ENCODE results near the gene TMEM117. TPM values are rescaled to one million over a fixed set of nuclear protein-coding genes. Genes with fewer than 3 reads are reported as not detected.

The TMEM117 gene
- polyA plus RNA-seq, 1 experiment: 4.3 TPM

DNA sequence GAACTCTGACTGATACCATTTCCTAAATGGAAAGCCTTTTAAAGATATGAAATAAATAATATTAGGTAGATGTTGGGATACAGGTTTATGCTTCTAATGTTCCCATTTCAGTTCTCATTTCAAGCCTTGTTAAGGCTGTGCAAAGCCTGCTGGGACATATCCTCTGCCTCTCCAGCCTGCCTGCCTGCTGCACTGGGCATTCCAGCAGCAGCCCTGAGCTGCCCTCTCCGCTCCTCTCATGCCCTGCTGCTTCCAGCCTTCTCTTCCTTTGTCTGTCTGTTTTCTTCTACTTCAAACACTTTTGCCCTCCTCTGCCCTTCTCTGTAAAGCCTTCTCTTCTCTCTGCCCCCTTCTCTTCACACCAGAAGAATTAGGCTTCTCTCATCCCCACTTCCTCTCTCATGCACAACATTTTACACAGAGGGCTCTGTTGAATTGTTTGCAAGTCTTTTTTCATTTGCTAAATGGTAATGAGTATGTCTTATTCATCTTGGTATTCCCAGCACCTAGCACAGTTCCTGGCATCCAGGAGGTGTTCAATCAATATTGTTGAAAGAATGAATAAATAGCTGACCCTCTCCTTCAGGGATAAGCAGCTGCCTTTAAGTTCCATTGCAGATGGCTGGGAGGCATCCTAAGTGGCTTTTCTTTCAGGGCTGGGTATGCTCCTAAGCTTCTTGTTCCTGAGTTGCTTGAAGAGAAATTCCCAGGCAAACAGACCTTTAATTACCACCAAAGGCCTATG, 292.3 kb downstream of the TMEM117 start:
- Histone ChIP-seq H3K4me3 (ENCODE audit: low read depth, low read length) (no peak overlapping the region), H3K36me3 (ENCODE audit: control insufficient read depth, insufficient read depth, low read length) (no peaks in the 10 kb centered on the region), H3K27me3 (ENCODE audit: control insufficient read depth, insufficient read depth, low read length) (no peaks in the 10 kb centered on the region)
- DNase-seq (ENCODE audit: low read depth): no peak
- TF ChIP-seq, protein P1, sequence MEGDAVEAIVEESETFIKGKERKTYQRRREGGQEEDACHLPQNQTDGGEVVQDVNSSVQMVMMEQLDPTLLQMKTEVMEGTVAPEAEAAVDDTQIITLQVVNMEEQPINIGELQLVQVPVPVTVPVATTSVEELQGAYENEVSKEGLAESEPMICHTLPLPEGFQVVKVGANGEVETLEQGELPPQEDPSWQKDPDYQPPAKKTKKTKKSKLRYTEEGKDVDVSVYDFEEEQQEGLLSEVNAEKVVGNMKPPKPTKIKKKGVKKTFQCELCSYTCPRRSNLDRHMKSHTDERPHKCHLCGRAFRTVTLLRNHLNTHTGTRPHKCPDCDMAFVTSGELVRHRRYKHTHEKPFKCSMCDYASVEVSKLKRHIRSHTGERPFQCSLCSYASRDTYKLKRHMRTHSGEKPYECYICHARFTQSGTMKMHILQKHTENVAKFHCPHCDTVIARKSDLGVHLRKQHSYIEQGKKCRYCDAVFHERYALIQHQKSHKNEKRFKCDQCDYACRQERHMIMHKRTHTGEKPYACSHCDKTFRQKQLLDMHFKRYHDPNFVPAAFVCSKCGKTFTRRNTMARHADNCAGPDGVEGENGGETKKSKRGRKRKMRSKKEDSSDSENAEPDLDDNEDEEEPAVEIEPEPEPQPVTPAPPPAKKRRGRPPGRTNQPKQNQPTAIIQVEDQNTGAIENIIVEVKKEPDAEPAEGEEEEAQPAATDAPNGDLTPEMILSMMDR (IDR thresholded peaks at IDR 0.05; ENCODE audit: insufficient read depth, low read depth, low read length): no peak
- CTCF ChIA-PET: interaction anchor here (1.3 to 1.4 kb wide), 2 partner anchors 10 to 13 kb away, joined by 3 read pairs; no protein-coding TSS in a partner anchor
- POLR2A ChIA-PET: no interaction called here

DNA sequence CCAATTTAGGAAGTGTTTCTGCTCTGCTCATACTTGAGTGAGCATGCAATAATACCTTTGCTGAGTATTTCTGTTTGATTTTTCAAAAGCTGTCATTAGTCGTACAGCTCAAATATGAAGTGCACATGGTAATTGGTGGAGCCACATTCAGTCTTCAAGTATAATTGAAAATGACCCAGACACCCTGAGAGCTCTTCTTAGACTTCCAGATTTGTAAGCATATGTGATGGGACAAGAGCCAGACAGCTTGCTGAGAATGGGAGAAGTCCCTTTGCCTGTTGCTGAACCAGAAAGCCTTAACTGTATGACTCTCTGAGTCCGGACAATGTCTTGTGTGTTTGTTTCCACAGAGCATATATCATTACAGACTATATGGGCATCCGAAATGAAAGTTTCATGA, 307.3 kb downstream of the TMEM117 start:
- DNase-seq (ENCODE audit: low read depth): no peak
- H3K27me3 ChIP-seq (ENCODE audit: control insufficient read depth, insufficient read depth, low read length): no peaks in the 10 kb centered on the region
- no peak overlapping the region for H3K4me3 ChIP-seq (ENCODE audit: low read depth, low read length)
- ChIA-PET CTCF (no interaction called here), POLR2A (no interaction called here)
- TF ChIP-seq, protein P1 (IDR thresholded peaks at IDR 0.05; ENCODE audit: insufficient read depth, low read depth, low read length): no peak
- no peaks in the 10 kb centered on the region for H3K36me3 ChIP-seq (ENCODE audit: control insufficient read depth, insufficient read depth, low read length)

DNA sequence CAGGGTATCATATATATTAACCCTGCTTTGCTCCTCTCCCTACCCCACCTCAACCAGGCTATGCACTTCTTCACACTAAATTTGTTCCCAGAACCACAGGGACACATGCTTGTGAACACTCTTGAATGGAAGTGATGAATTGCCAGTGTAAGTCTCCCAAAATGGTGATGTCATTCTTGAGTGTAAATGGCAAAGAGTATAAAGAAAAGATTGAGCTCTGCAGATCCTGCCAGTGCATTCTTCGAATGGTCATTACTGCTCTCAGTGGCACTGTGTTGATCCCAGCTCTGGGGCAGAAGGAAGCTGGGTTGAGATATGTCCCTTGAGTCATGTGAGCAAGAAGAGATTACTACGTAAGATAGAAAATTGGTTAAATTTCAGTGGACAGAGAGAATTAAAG, 313.1 kb downstream of the TMEM117 start:
- TF ChIP-seq, protein P1 (IDR thresholded peaks at IDR 0.05; ENCODE audit: insufficient read depth, low read depth, low read length): no peak
- no peak for DNase-seq (ENCODE audit: low read depth)
- no peak overlapping the region for H3K4me3 ChIP-seq (ENCODE audit: low read depth, low read length)
- H3K36me3 ChIP-seq (ENCODE audit: control insufficient read depth, insufficient read depth, low read length): no peaks in the 10 kb centered on the region
- H3K27me3 ChIP-seq (ENCODE audit: control insufficient read depth, insufficient read depth, low read length): no peaks in the 10 kb centered on the region
- POLR2A ChIA-PET: no interaction called here
- CTCF ChIA-PET: interaction anchor here (1.7 kb wide), 1 partner anchor 17 kb away, joined by 4 read pairs; no protein-coding TSS in a partner anchor

DNA sequence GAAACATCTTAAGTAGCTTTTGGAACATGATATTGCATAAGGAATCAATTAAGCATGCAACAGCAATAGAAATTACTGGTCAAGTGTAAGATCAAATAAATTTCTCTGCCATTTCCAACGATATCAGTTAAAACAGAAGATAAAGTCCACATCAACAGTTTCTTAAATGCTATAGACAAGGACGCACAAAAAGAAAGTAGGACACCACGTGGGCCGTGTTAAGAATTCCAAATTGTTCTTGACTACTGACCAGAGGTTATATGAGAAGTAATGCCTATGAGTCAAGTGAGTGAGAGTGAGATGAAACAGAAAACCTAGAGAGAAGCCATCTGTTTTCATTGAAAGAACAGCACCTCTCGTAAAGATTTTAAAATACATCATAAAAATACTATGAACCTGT, 318.2 kb downstream of the TMEM117 start:
- no peak overlapping the region for H3K4me3 ChIP-seq (ENCODE audit: low read depth, low read length)
- H3K27me3 ChIP-seq (ENCODE audit: control insufficient read depth, insufficient read depth, low read length): no peaks in the 10 kb centered on the region
- POLR2A ChIA-PET: no interaction called here
- no peaks in the 10 kb centered on the region for H3K36me3 ChIP-seq (ENCODE audit: control insufficient read depth, insufficient read depth, low read length)
- CTCF ChIA-PET: interaction anchor here (0.6 kb wide), 1 partner anchor 202 kb away, joined by 3 read pairs; no protein-coding TSS in a partner anchor
- TF ChIP-seq, protein P1 (IDR thresholded peaks at IDR 0.05; ENCODE audit: insufficient read depth, low read depth, low read length): no peak
- peak; percentile 8 for DNase-seq (ENCODE audit: low read depth)

DNA sequence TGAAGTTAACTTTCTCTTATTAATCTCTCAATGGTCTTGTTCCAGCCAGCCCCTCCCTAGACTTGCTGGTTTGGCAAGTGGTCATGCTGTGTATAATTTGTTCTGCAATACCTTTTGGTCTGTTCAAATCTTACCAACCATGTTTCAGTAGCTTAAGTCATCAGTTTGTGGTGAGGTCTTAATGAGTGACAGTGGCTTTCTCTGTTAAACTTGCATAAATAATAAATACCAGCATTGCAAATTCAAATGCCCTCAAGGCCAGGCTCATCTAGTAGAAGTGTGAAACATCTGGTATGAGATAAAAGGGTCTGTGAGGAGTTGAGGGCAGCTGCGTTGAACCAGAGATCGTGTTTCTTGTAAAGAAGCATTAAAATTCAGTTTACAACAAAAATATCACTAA, 319.5 kb downstream of the TMEM117 start:
- no peaks in the 10 kb centered on the region for H3K27me3 ChIP-seq (ENCODE audit: control insufficient read depth, insufficient read depth, low read length)
- no peak for DNase-seq (ENCODE audit: low read depth)
- CTCF ChIA-PET: no interaction called here
- POLR2A ChIA-PET: no interaction called here
- no peaks in the 10 kb centered on the region for H3K36me3 ChIP-seq (ENCODE audit: control insufficient read depth, insufficient read depth, low read length)
- H3K4me3 ChIP-seq (ENCODE audit: low read depth, low read length): no peak overlapping the region
- TF ChIP-seq, protein P1 (IDR thresholded peaks at IDR 0.05; ENCODE audit: insufficient read depth, low read depth, low read length): no peak
